Measurements from ENCODE around the gene FOXO4.

Gene FOXO4

DNA sequence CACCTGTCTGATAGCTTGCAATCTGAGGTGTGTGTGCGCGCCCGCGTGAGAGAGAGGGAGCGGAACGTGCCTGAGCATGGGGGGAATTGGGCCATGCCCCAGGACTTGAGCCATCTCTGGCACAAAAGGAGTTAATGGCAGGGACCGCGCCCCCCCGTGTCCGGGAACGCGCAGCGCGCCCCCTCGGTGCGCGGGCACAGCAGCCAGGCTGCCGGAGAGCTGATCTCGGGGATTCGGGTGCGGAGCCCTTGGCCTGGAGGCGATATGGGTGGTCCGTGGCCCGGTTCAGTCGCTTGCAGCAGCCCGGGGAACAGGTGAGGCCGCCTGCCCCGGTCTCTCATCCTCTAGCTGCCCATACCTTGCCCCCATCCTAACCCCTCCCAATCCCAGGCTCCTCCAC lies 49.0 kb downstream of the FOXO4 start, which contains the start of gene NLGN3:
TSS of gene NLGN3 (plus strand) at position 191 of the 400 bp plus-strand sequence. CDS start 2,909 bp downstream, outside the sequence.
- no peak for DNase-seq

DNA sequence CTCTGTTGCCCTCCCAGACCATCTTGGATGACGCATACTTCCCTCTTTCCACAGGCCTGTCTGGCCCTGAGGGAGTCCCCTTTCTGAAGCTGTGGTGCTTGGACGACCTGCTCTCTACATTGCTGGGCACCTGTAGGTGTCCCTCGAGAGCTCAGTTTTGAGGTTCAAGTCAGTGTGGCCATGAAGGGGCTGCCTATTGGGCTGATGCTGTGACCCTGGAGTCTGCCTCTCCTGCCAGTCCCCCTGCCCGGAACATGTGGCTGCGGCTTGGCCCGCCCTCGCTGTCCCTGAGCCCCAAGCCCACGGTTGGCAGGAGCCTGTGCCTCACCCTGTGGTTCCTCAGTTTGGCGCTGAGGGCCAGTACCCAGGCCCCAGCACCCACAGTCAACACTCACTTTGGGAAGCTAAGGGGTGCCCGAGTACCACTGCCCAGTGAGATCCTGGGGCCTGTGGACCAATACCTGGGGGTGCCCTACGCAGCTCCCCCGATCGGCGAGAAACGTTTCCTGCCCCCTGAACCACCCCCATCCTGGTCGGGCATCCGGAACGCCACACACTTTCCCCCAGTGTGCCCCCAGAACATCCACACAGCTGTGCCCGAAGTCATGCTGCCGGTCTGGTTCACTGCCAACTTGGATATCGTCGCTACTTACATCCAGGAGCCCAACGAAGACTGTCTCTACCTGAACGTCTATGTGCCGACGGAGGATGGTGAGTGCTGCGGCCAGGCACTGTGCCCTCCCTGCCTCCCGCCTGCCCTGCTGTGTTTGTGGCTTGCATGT lies 52.0 kb downstream of the FOXO4 start:
- no peak for DNase-seq

DNA sequence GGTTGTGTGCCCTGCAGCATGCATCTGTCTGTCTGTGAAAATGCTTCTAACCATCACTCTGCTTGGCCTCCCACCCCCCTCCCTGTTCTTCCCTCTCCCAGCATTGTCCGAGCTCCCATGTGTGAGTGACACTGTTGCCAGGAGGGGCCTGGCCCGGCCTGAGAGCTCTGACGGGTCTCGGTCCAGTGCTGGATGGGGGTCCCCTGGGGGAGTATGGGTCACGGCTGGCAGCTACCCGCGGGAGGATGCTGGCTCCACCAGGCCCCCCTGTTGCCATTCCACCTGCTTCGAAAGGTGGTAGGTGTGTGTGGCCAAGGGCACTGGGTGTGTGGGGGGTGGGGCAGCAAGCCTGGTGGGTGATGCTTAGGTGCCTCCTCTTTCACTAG lies 52.6 kb downstream of the FOXO4 start:
- DNase-seq = no peak

DNA sequence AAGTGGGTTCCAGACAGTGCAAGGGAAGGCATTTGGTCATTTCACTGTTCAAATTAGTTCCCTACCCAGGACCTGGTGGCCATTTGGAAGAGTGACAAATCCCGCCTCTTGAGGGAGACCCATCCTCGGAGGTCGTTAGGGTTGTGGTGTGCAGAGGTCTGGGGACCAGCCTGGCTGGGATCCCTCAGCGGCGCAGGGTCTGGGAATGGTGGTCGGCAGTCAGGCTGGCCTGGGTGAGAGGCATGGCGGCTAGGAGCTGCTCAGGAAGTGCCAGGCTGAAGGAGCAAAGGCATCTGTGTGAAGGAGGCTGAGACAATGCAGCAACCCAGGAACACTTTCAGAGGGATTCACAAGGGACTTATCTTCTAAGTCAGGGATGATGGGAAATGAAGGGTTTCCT lies 55.7 kb downstream of the FOXO4 start:
- DNase-seq = no peak

Data from islet precursor cell (in vitro differentiated cells).